ENCODE measurements around the gene NEK9.

DNA sequence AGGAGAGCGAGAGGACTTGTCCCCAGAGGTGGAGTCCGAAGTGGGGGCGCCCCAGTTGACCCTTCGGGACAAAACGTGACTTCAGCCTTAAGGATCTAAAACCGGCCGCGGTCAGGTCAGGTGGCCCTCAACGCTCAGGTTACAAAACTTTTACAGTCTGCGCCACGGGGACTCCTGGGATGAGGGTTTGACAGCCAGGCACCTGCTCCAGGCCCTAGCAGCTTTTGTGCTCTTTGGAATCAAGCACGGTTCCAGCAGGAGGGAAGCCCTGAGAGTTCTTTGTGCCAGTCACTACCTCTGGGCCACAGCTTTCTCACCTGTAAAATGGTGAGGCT lies 57.1 kb downstream of the NEK9 start:
- TF ChIP-seq CTCF (IDR thresholded peaks at IDR 0.05; ENCODE audit: low read length) (no peak), EZH2 (optimal IDR thresholded peaks at IDR 0.05; ENCODE audit: low read depth, low read length) (no peak)

All from MM.1S (cell line).